ENCODE data around the gene CEP192. TPM values are rescaled to one million over a fixed set of nuclear protein-coding genes. Genes with fewer than 3 reads are reported as not detected.
A peak's percentile ranks its signal among the peaks of the same experiment; 100 is the strongest.

CEP192 gene
- total RNA-seq, 2 experiments from 2014 or later = 26.2 to 27.5 TPM

GRCh38 chr18:13004396-13004795 lies 13.2 kb downstream of the CEP192 start:
- H3K9me3 Mint-ChIP-seq = no peaks in the 10 kb centered on the region
- no peak for DNase-seq
- H3K4me1 Mint-ChIP-seq = peaks cover 14% of the 10 kb centered on the region
- no peak overlapping the region for H3K4me3 Mint-ChIP-seq
- H3K27ac Mint-ChIP-seq = no peak overlapping the region
- H3K36me3 Mint-ChIP-seq = peaks cover 13% of the 10 kb centered on the region
- H3K27me3 Mint-ChIP-seq = no peaks in the 10 kb centered on the region

- Mint-ChIP-seq H3K9me3 (no peaks in the 10 kb centered on the region), H3K4me3 (no peak overlapping the region), H3K27ac (no peak overlapping the region), H3K27me3 (no peaks in the 10 kb centered on the region), H3K36me3 (peaks cover 10% of the 10 kb centered on the region), H3K4me1 (peaks cover 7% of the 10 kb centered on the region)
- DNase-seq = no peak
Observed at GRCh38 chr18:13005289-13005688, 14.1 kb downstream of the CEP192 start.

- Mint-ChIP-seq H3K4me1 (peaks cover 4% of the 10 kb centered on the region), H3K27ac (no peak overlapping the region), H3K9me3 (no peaks in the 10 kb centered on the region), H3K27me3 (no peaks in the 10 kb centered on the region), H3K4me3 (no peak overlapping the region), H3K36me3 (peaks cover 12% of the 10 kb centered on the region)
- DNase-seq = no peak
Observed at GRCh38 chr18:13006531-13007247, 15.5 kb downstream of the CEP192 start.

- Mint-ChIP-seq H3K36me3 (peaks cover 14% of the 10 kb centered on the region), H3K9me3 (no peaks in the 10 kb centered on the region), H3K27ac (no peak overlapping the region), H3K4me3 (no peak overlapping the region), H3K4me1 (peaks cover 4% of the 10 kb centered on the region), H3K27me3 (no peaks in the 10 kb centered on the region)
- DNase-seq = no peak
Observed at GRCh38 chr18:13007248-13007560, 16.0 kb downstream of the CEP192 start.

GRCh38 chr18:13011719-13012118 lies 20.6 kb downstream of the CEP192 start:
- Mint-ChIP-seq H3K27me3 (no peaks in the 10 kb centered on the region), H3K4me3 (no peak overlapping the region), H3K36me3 (peaks cover 37% of the 10 kb centered on the region), H3K27ac (no peak overlapping the region), H3K4me1 (no peaks in the 10 kb centered on the region), H3K9me3 (no peaks in the 10 kb centered on the region)
- DNase-seq = no peak

GRCh38 chr18:13014232-13014631 lies 23.1 kb downstream of the CEP192 start:
- DNase-seq = no peak
- Mint-ChIP-seq H3K27me3 (no peaks in the 10 kb centered on the region), H3K36me3 (peaks cover 39% of the 10 kb centered on the region), H3K4me3 (no peak overlapping the region), H3K9me3 (no peaks in the 10 kb centered on the region), H3K4me1 (no peaks in the 10 kb centered on the region), H3K27ac (no peak overlapping the region)

- Mint-ChIP-seq H3K4me1 (no peaks in the 10 kb centered on the region), H3K27ac (no peak overlapping the region), H3K36me3 (peaks cover 43% of the 10 kb centered on the region), H3K4me3 (no peak overlapping the region), H3K9me3 (no peaks in the 10 kb centered on the region), H3K27me3 (no peaks in the 10 kb centered on the region)
- no peak for DNase-seq
Observed at GRCh38 chr18:13014818-13015217, 23.7 kb downstream of the CEP192 start.

GRCh38 chr18:13017247-13017875 lies 26.2 kb downstream of the CEP192 start:
- Mint-ChIP-seq H3K36me3 (peaks cover 59% of the 10 kb centered on the region), H3K4me1 (peaks cover 8% of the 10 kb centered on the region), H3K27ac (peak overlapping the region; percentile 7), H3K9me3 (no peaks in the 10 kb centered on the region), H3K27me3 (no peaks in the 10 kb centered on the region), H3K4me3 (no peak overlapping the region)
- DNase-seq = no peak

GRCh38 chr18:13018374-13018773 lies 27.2 kb downstream of the CEP192 start:
- H3K36me3 Mint-ChIP-seq = peaks cover 60% of the 10 kb centered on the region
- no peaks in the 10 kb centered on the region for H3K9me3 Mint-ChIP-seq
- peaks cover 8% of the 10 kb centered on the region for H3K4me1 Mint-ChIP-seq
- H3K4me3 Mint-ChIP-seq = no peak overlapping the region
- DNase-seq = no peak
- H3K27ac Mint-ChIP-seq = no peak overlapping the region
- no peaks in the 10 kb centered on the region for H3K27me3 Mint-ChIP-seq

- H3K4me1 Mint-ChIP-seq = peaks cover 11% of the 10 kb centered on the region
- no peaks in the 10 kb centered on the region for H3K9me3 Mint-ChIP-seq
- no peaks in the 10 kb centered on the region for H3K27me3 Mint-ChIP-seq
- H3K36me3 Mint-ChIP-seq = peaks cover 67% of the 10 kb centered on the region
- no peak overlapping the region for H3K4me3 Mint-ChIP-seq
- DNase-seq = no peak
- H3K27ac Mint-ChIP-seq = no peak overlapping the region
Observed at GRCh38 chr18:13019301-13019700, 28.1 kb downstream of the CEP192 start.

- Mint-ChIP-seq H3K9me3 (no peaks in the 10 kb centered on the region), H3K27ac (no peak overlapping the region), H3K4me3 (no peak overlapping the region), H3K36me3 (peaks cover 60% of the 10 kb centered on the region), H3K4me1 (peaks cover 11% of the 10 kb centered on the region), H3K27me3 (no peaks in the 10 kb centered on the region)
- DNase-seq = no peak
Observed at GRCh38 chr18:13022644-13023043, 31.5 kb downstream of the CEP192 start.

GRCh38 chr18:13025233-13025632 lies 34.1 kb downstream of the CEP192 start:
- DNase-seq = no peak
- H3K27me3 Mint-ChIP-seq = no peaks in the 10 kb centered on the region
- H3K27ac Mint-ChIP-seq = no peak overlapping the region
- H3K36me3 Mint-ChIP-seq = peaks cover 52% of the 10 kb centered on the region
- H3K4me1 Mint-ChIP-seq = peaks cover 11% of the 10 kb centered on the region
- no peaks in the 10 kb centered on the region for H3K9me3 Mint-ChIP-seq
- no peak overlapping the region for H3K4me3 Mint-ChIP-seq

- H3K4me3 Mint-ChIP-seq = no peak overlapping the region
- H3K9me3 Mint-ChIP-seq = no peaks in the 10 kb centered on the region
- H3K4me1 Mint-ChIP-seq = peaks cover 6% of the 10 kb centered on the region
- no peaks in the 10 kb centered on the region for H3K27me3 Mint-ChIP-seq
- H3K36me3 Mint-ChIP-seq = peaks cover 48% of the 10 kb centered on the region
- DNase-seq = no peak
- H3K27ac Mint-ChIP-seq = no peak overlapping the region
Observed at GRCh38 chr18:13026583-13027270, 35.6 kb downstream of the CEP192 start.

GRCh38 chr18:13028869-13029268 lies 37.7 kb downstream of the CEP192 start:
- Mint-ChIP-seq H3K4me3 (no peak overlapping the region), H3K27ac (no peak overlapping the region), H3K27me3 (no peaks in the 10 kb centered on the region), H3K36me3 (peaks cover 43% of the 10 kb centered on the region), H3K4me1 (peaks cover 4% of the 10 kb centered on the region), H3K9me3 (no peaks in the 10 kb centered on the region)
- no peak for DNase-seq

- Mint-ChIP-seq H3K9me3 (no peaks in the 10 kb centered on the region), H3K36me3 (peaks cover 43% of the 10 kb centered on the region), H3K27me3 (no peaks in the 10 kb centered on the region), H3K4me1 (peaks cover 10% of the 10 kb centered on the region), H3K27ac (no peak overlapping the region), H3K4me3 (no peak overlapping the region)
- DNase-seq = no peak
Observed at GRCh38 chr18:13032173-13032572, 41.0 kb downstream of the CEP192 start.

All from activated naive CD8-positive, alpha-beta T cell treated with anti-CD3 and anti-CD28 coated beads for 36 hours (primary cell).